K562 (cell line): Measurements from ENCODE around the gene RCOR3. TPM values are rescaled to one million over a fixed set of nuclear protein-coding genes. Genes with fewer than 3 reads are reported as not detected.
A peak's percentile ranks its signal among the peaks of the same experiment; 100 is the strongest.

Experiments used
- ATF7 ChIP-seq: fragments of 450-650 bp; IDR thresholded peaks from 2 replicates; pipeline ENCODE4 v1.7.1; 2014; ENCODE audit warnings: mild to moderate bottlenecking, moderate library complexity
- CEBPB ChIP-seq: fragments of 450-650 bp; IDR thresholded peaks from 2 replicates; pipeline ENCODE4 v1.6.1; 2016; ENCODE audit warnings: missing genetic modification characterization, missing compliant biosample characterization
- CREB3 ChIP-seq: fragments of 450-650 bp; conservative IDR thresholded peaks from 2 replicates; pipeline ENCODE4 v1.6.1; 2016; ENCODE audit warnings: missing genetic modification characterization, low read depth, mild to moderate bottlenecking, missing compliant biosample characterization, moderate library complexity
- CREM ChIP-seq: IDR thresholded peaks from 2 replicates; pipeline ENCODE4 v1.6.1; 2014; ENCODE audit warnings: antibody characterized with exemption, low read depth
- E2F6 ChIP-seq, 2 experiments: IDR thresholded peaks; 2 replicates each; pipeline ENCODE4 v1.6.1; 2011; ENCODE audit warnings: borderline replicate concordance in 1 of 2, control low read depth in 1 of 2, low read depth in 1 of 2, low read length in 1 of 2, mild to moderate bottlenecking in 1 of 2, mixed read lengths in 1 of 2, moderate library complexity in 1 of 2; ENCODE audit not compliant: insufficient read depth in 1 of 2, insufficient read length in 1 of 2, poor library complexity in 1 of 2, severe bottlenecking in 1 of 2; ENCODE audit errors: extremely low read depth in 1 of 2
- MAX ChIP-seq: sonication (generic); formaldehyde crosslinking; IDR thresholded peaks from 2 replicates; pipeline ENCODE4 v1.9.0; 2022; ENCODE audit warnings: mild to moderate bottlenecking, missing genetic modification reagents
- MYC ChIP-seq, 2 experiments: fragments of 250-450 bp in 1 of 2; sonication (Bioruptor Pico) in 1 of 2; IDR thresholded peaks; 2 replicates each; pipeline versions ENCODE4 v1.5.1 to v1.6.1; 2012 to 2021; ENCODE audit warnings: low read depth in 2 of 2, borderline replicate concordance in 1 of 2, improper control_type of control experiment in 1 of 2, low read length in 1 of 2, mild to moderate bottlenecking in 1 of 2, moderate library complexity in 1 of 2
- NR4A1 ChIP-seq, 2 experiments: fragments of 250-450 bp in 1 of 2; fragments of 450-650 bp in 1 of 2; sonication (Bioruptor Pico) in 1 of 2; IDR thresholded peaks; 2 replicates each; pipeline versions ENCODE4 v1.4.0 to v1.6.1; 2016 to 2020; ENCODE audit warnings: mild to moderate bottlenecking in 2 of 2, missing compliant biosample characterization in 1 of 2, missing genetic modification characterization in 1 of 2, moderate library complexity in 1 of 2
- NRF1 ChIP-seq, 2 experiments: fragments of 450-650 bp; IDR thresholded peaks in 1 of 2; conservative IDR thresholded peaks in 1 of 2; 2 replicates each; pipeline ENCODE4 v1.6.1; 2014; ENCODE audit warnings: mild to moderate bottlenecking in 2 of 2
- RCOR1 ChIP-seq, 2 experiments: IDR thresholded peaks; 2 replicates each; pipeline ENCODE4 v1.6.1; 2012; ENCODE audit warnings: low read depth in 2 of 2, low read length in 2 of 2, borderline replicate concordance in 1 of 2, improper control_type of control experiment in 1 of 2
- RFX1 ChIP-seq: fragments of 450-650 bp; IDR thresholded peaks from 2 replicates; pipeline ENCODE4 v1.6.1; 2016; ENCODE audit warnings: mild to moderate bottlenecking, moderate library complexity
- SETDB1 ChIP-seq: IDR thresholded peaks from one replicate; pipeline ENCODE4 v1.6.1; 2012; ENCODE audit warnings: low read length, control low read depth, inconsistent platforms
- USF1 ChIP-seq: sonication (generic); formaldehyde crosslinking; IDR thresholded peaks from 2 replicates; pipeline ENCODE4 v1.9.0; 2022; ENCODE audit warnings: mild to moderate bottlenecking, missing genetic modification reagents
- ZBTB11 ChIP-seq, 3 experiments: fragments of 200-800 bp in 1 of 3; fragments of 250-450 bp in 1 of 3; fragments of 450-650 bp in 1 of 3; sonication (Bioruptor Pico) in 1 of 3; sonication (Bioruptor generic) in 1 of 3; formaldehyde crosslinking in 1 of 3; IDR thresholded peaks; 2 replicates each; pipeline versions ENCODE4 v1.6.1 to v1.8.0; 2016 to 2022; ENCODE audit warnings: mild to moderate bottlenecking in 2 of 3, missing genetic modification characterization in 2 of 3, missing compliant biosample characterization in 1 of 3, moderate library complexity in 1 of 3
- ZBTB33 ChIP-seq: sonication (generic); formaldehyde crosslinking; IDR thresholded peaks from 2 replicates; pipeline ENCODE4 v1.8.1; 2023; ENCODE audit warnings: mild to moderate bottlenecking, missing genetic modification reagents
- ZNF77 ChIP-seq: fragments of 250-450 bp; sonication (Bioruptor Pico); IDR thresholded peaks from 2 replicates; pipeline ENCODE4 v1.5.0; 2020
- polyA plus RNA-seq, 8 experiments: library from polyadenylated mRNA; depleted of rRNA in 4 of 8; stranded (reverse) in 5 of 8; unstranded in 3 of 8; fragments of >200 nt; fragmentation: Nextera tagmentation in 2 of 8; fragmentation: Illumina TruSeq in 1 of 8; extraction: Ambion mirVana in 2 of 8; extraction: Trizol in 1 of 8; gene quantifications; 2 replicates each; pipeline versions ENCODE4 v1.2.1 to v1.2.3, GENCODE V29; 2011 to 2014; ENCODE audit warnings: inconsistent platforms in 1 of 8, missing spikeins in 1 of 8
- total RNA-seq, 7 experiments: library from RNA; depleted of rRNA in 6 of 7; stranded (reverse); fragments of >200 nt in 6 of 7; fragmentation: Illumina TruSeq in 2 of 7; extraction: Trizol in 2 of 7; gene quantifications; 2 replicates each; pipeline versions ENCODE4 v1.2.1 to v1.2.3, GENCODE V29; 2011 to 2021; ENCODE audit warnings: low replicate concordance in 1 of 7

Gene RCOR3
- total and polyA plus RNA-seq, 9 of the 15 experiments (the other 6 are each of a cell fraction or from before 2014, with no cell fraction given), result 9.7 to 42.7 (median 29.5) TPM

GRCh38 chr1:211344152-211344618, 85.0 kb downstream of the RCOR3 start (continued):
- 0 out of 2 replicates have a peak, but pooled peaks have one; percentile 14 for TF ChIP-seq ZBTB33 (CRISPR knock-in tag)
- no peak for TF ChIP-seq SETDB1
- 0 out of 2 replicates have a peak, but pooled peaks have one; percentile 45 for TF ChIP-seq CREB3 (tag)
- peak in 1 of 2 experiments; percentile 22; a peak in 1 of 4 replicates for TF ChIP-seq RCOR1 (IDR thresholded peaks at IDR 0.05; ENCODE audit: borderline replicate concordance in 1 of 2, low read depth in 2 of 2, low read length in 2 of 2)
- TF ChIP-seq ATF7, result 0 out of 2 replicates have a peak, but pooled peaks have one; percentile 27
- no peak for TF ChIP-seq CEBPB (tag)
- TF ChIP-seq CREM, result peak; percentile 39; the same call in 1 of the 2 replicates
- peak; percentile 24 to 44; a peak in 3 of 4 replicates for TF ChIP-seq NRF1 (conservative IDR thresholded peaks at IDR 0.05 in 1 of 2, IDR thresholded peaks at IDR 0.05 in 1 of 2)
- TF ChIP-seq MYC (IDR thresholded peaks at IDR 0.05; ENCODE audit: low read depth, low read length), result 0 out of 2 replicates have a peak, but pooled peaks have one; percentile 39
- no peak for TF ChIP-seq MYC (CRISPR knock-in tag; IDR thresholded peaks at IDR 0.05; ENCODE audit: borderline replicate concordance, low read depth)
- TF ChIP-seq ZNF77 (CRISPR knock-in tag), result no peak
- TF ChIP-seq MAX (CRISPR knock-in tag), result peak; percentile 51; the same call in 1 of the 2 replicates
- peak; percentile 74 for TF ChIP-seq USF1 (CRISPR knock-in tag)
- TF ChIP-seq ZBTB11 (CRISPR knock-in tag; IDR thresholded peaks at IDR 0.05), result no peak; a peak in 1 of 6 replicates
- TF ChIP-seq E2F6 (IDR thresholded peaks at IDR 0.05; ENCODE audit: borderline replicate concordance in 1 of 2, extremely low read depth in 1 of 2, insufficient read depth in 1 of 2, insufficient read length in 1 of 2, low read depth in 1 of 2, low read length in 1 of 2, poor library complexity in 1 of 2, severe bottlenecking in 1 of 2), result peak; percentile 47 to 50
- peak; percentile 75 for TF ChIP-seq RFX1
- no peak for TF ChIP-seq NR4A1 (CRISPR knock-in tag; IDR thresholded peaks at IDR 0.05)
- TF ChIP-seq NR4A1 (tag; IDR thresholded peaks at IDR 0.05), result peak; percentile 79
